HG03354 (cell line): ENCODE data around the gene DPRX.
"Not testable (repeated sequence)": the region's sequence is repeated elsewhere in the genome, so short reads cannot be mapped to it uniquely, and the experiment has no call there.

Experiments used
- ATAC-seq: cut with Tn5 transposase; IDR thresholded peaks from one replicate; pipeline ENCODE4 v1.9.1; 2021; ENCODE audit warnings: mild to moderate bottlenecking; ENCODE audit not compliant: unreplicated experiment, poor library complexity, severe bottlenecking

The DPRX gene

GRCh38 chr19:53644061-53644816, 12.4 kb downstream of the DPRX start:
- ATAC-seq: no peak

GRCh38 chr19:53646144-53646543, 14.3 kb downstream of the DPRX start:
- no peak for ATAC-seq

GRCh38 chr19:53647350-53647749, 15.6 kb downstream of the DPRX start:
- ATAC-seq: no peak

GRCh38 chr19:53647792-53648191, 16.0 kb downstream of the DPRX start:
- no peak for ATAC-seq

- ATAC-seq: no peak
Measured at GRCh38 chr19:53649746-53650593, 18.2 kb downstream of the DPRX start.

- ATAC-seq: no peak
Measured at GRCh38 chr19:53652476-53652875, 20.7 kb downstream of the DPRX start.

GRCh38 chr19:53655042-53655665, 23.4 kb downstream of the DPRX start:
- ATAC-seq: no peak

- no peak for ATAC-seq
Measured at GRCh38 chr19:53657330-53657729, 25.5 kb downstream of the DPRX start.

- no peak for ATAC-seq
Measured at GRCh38 chr19:53657778-53658177, 26.0 kb downstream of the DPRX start.

GRCh38 chr19:53659292-53659691, 27.5 kb downstream of the DPRX start:
- ATAC-seq: no peak

GRCh38 chr19:53660584-53660983, 28.8 kb downstream of the DPRX start:
- ATAC-seq: no peak

GRCh38 chr19:53662209-53662608, 30.4 kb downstream of the DPRX start:
- no peak for ATAC-seq

GRCh38 chr19:53664152-53664551, 32.4 kb downstream of the DPRX start:
- no peak for ATAC-seq

GRCh38 chr19:53664760-53665159, 33.0 kb downstream of the DPRX start:
- ATAC-seq: no peak

- ATAC-seq: not testable (repeated sequence)
Measured at GRCh38 chr19:53666331-53666730, 34.5 kb downstream of the DPRX start.

- ATAC-seq: not testable (repeated sequence)
Measured at GRCh38 chr19:53668804-53669203, 37.0 kb downstream of the DPRX start.

- no peak for ATAC-seq
Measured at GRCh38 chr19:53670345-53670744, 38.5 kb downstream of the DPRX start.

- ATAC-seq: no peak
Measured at GRCh38 chr19:53671663-53672062, 39.9 kb downstream of the DPRX start.
